DND-41 (cell line): Measurements from ENCODE around the gene OSBPL5.

ENCODE experiments used
- ATAC-seq: fragments of 200-7000 bp; cut with Tn5 transposase; 3 replicates; pipeline ENCODE4 v1.9.1; 2021; ENCODE audit warnings: low read depth; ENCODE audit not compliant: insufficient read depth
- DNase-seq: peaks from one replicate; pipeline ENCODE4 v3.0.0-alpha.2; 2020
- H2AFZ ChIP-seq: 2 replicates; pipeline ENCODE4 v1.6.0; 2012; ENCODE audit warnings: low read depth, low read length
- H3K27ac ChIP-seq: 2 replicates; pipeline ENCODE4 v1.5.1; 2012; ENCODE audit warnings: low read length, inconsistent platforms
- H3K27me3 ChIP-seq: fragments of 200-600 bp; sonication (generic); 2 replicates; pipeline ENCODE4 v1.6.0; 2012; ENCODE audit warnings: low read length, mild to moderate bottlenecking, inconsistent platforms; ENCODE audit not compliant: insufficient read depth, poor library complexity
- H3K36me3 ChIP-seq: 2 replicates; pipeline ENCODE4 v1.5.1; 2012; ENCODE audit warnings: low read length, inconsistent platforms; ENCODE audit not compliant: insufficient read depth
- H3K4me1 ChIP-seq: 2 replicates; pipeline ENCODE4 v1.5.1; 2012; ENCODE audit warnings: mild to moderate bottlenecking, low read length; ENCODE audit not compliant: insufficient read depth
- H3K4me2 ChIP-seq: 2 replicates; pipeline ENCODE4 v1.6.0; 2012; ENCODE audit warnings: mild to moderate bottlenecking, moderate library complexity, low read length, inconsistent platforms; ENCODE audit not compliant: insufficient read depth
- H3K4me3 ChIP-seq, 2 experiments: fragments of 200-600 bp in 1 of 2; shearing (Covaris generic) in 1 of 2; 2 replicates each; pipeline ENCODE4 v1.5.1; 2012 to 2016; ENCODE audit warnings: inconsistent platforms in 2 of 2, low read length in 2 of 2, mild to moderate bottlenecking in 2 of 2, low read depth in 1 of 2, moderate library complexity in 1 of 2
- H3K79me2 ChIP-seq: 2 replicates; pipeline ENCODE4 v1.6.0; 2012; ENCODE audit warnings: low read length, inconsistent platforms; ENCODE audit not compliant: insufficient read depth
- H3K9ac ChIP-seq: 2 replicates; pipeline ENCODE4 v1.6.0; 2012; ENCODE audit warnings: low read depth, mild to moderate bottlenecking, inconsistent platforms, low read length, moderate library complexity
- H3K9me3 ChIP-seq: 2 replicates; pipeline ENCODE4 v1.5.1; 2012; ENCODE audit warnings: low read length, moderate library complexity, mild to moderate bottlenecking, inconsistent platforms; ENCODE audit not compliant: insufficient read depth, severe bottlenecking
- H4K20me1 ChIP-seq: 2 replicates; pipeline ENCODE4 v1.6.0; 2012; ENCODE audit warnings: low read length; ENCODE audit not compliant: insufficient read depth
- EZH2 ChIP-seq: IDR thresholded peaks from 3 replicates; pipeline ENCODE4 v1.6.1; 2012; ENCODE audit warnings: borderline replicate concordance, low read depth, mild to moderate bottlenecking, moderate library complexity, low read length, inconsistent platforms; ENCODE audit not compliant: severe bottlenecking
- TF ChIP-seq, protein P1 (sequence below): IDR thresholded peaks from 2 replicates; pipeline ENCODE4 v1.5.1; 2012; ENCODE audit warnings: borderline replicate concordance, low read length, moderate library complexity, mild to moderate bottlenecking; ENCODE audit not compliant: poor library complexity, severe bottlenecking; ENCODE audit errors: extremely low read depth

The OSBPL5 gene

DNA sequence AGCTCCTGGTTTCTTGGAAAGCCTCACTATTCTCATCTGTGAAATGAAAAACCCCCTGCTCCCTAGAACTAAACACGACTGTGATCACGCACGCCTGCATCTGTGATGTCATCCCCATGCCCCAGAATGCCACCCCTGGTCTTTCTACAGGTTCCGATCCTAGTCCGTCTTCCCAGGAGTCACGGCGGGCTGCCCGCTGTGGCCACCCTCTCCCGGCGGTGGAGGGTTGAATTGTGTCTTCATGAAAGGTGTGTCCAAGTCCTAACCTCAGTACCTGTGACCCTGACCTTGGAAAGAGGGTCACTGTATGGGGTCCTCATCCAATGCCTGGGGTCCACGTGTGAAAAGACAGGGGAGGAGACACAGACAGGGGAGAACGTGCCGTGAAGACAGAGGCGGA is 14.4 kb downstream of the OSBPL5 start:
- Histone ChIP-seq H4K20me1 (peaks cover 98% of the 10 kb centered on the region), H3K27ac (0 out of 2 replicates have a peak overlapping the region, but pooled peaks have one; percentile 42), H3K36me3 (peaks cover 72% of the 10 kb centered on the region), H3K9me3 (no peaks in the 10 kb centered on the region), H2AFZ (no peak overlapping the region), H3K4me3 (no peak overlapping the region), H3K27me3 (no peaks in the 10 kb centered on the region), H3K4me2 (no peak overlapping the region), H3K9ac (no peak overlapping the region), H3K4me1 (no peaks in the 10 kb centered on the region), H3K79me2 (peaks cover 99% of the 10 kb centered on the region)
- no peak for TF ChIP-seq EZH2
- TF ChIP-seq, protein P1, sequence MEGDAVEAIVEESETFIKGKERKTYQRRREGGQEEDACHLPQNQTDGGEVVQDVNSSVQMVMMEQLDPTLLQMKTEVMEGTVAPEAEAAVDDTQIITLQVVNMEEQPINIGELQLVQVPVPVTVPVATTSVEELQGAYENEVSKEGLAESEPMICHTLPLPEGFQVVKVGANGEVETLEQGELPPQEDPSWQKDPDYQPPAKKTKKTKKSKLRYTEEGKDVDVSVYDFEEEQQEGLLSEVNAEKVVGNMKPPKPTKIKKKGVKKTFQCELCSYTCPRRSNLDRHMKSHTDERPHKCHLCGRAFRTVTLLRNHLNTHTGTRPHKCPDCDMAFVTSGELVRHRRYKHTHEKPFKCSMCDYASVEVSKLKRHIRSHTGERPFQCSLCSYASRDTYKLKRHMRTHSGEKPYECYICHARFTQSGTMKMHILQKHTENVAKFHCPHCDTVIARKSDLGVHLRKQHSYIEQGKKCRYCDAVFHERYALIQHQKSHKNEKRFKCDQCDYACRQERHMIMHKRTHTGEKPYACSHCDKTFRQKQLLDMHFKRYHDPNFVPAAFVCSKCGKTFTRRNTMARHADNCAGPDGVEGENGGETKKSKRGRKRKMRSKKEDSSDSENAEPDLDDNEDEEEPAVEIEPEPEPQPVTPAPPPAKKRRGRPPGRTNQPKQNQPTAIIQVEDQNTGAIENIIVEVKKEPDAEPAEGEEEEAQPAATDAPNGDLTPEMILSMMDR: no peak
- ATAC-seq: no peak
- no peak for DNase-seq

DNA sequence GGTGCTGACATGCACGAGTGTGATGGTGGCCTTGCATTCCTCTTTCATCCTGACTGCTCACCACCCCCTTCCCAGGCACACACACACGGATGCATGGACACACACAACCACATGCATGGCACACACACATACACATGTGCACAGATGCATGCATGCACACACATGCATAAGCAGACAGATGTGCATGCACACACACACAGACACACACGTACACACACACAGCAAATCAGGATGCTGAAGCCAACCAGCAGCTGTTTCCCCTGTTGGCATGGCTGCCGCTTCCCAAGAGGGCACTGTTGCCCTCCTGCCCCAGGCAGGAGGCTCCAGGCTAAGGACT is 15.3 kb downstream of the OSBPL5 start:
- no peak overlapping the region for H2AFZ ChIP-seq
- no peaks in the 10 kb centered on the region for H3K4me1 ChIP-seq
- DNase-seq (no peak), ATAC-seq (no peak)
- H3K9ac ChIP-seq: no peak overlapping the region
- H3K4me2 ChIP-seq: no peak overlapping the region
- H4K20me1 ChIP-seq: peaks cover 98% of the 10 kb centered on the region
- peaks cover 99% of the 10 kb centered on the region for H3K79me2 ChIP-seq
- TF ChIP-seq EZH2: no peak
- TF ChIP-seq, protein P1: peak; percentile 5
- no peak overlapping the region for H3K4me3 ChIP-seq
- H3K27ac ChIP-seq: no peak overlapping the region; the same call in 1 of the 2 replicates
- H3K9me3 ChIP-seq: no peaks in the 10 kb centered on the region
- no peaks in the 10 kb centered on the region for H3K27me3 ChIP-seq
- peaks cover 78% of the 10 kb centered on the region for H3K36me3 ChIP-seq

DNA sequence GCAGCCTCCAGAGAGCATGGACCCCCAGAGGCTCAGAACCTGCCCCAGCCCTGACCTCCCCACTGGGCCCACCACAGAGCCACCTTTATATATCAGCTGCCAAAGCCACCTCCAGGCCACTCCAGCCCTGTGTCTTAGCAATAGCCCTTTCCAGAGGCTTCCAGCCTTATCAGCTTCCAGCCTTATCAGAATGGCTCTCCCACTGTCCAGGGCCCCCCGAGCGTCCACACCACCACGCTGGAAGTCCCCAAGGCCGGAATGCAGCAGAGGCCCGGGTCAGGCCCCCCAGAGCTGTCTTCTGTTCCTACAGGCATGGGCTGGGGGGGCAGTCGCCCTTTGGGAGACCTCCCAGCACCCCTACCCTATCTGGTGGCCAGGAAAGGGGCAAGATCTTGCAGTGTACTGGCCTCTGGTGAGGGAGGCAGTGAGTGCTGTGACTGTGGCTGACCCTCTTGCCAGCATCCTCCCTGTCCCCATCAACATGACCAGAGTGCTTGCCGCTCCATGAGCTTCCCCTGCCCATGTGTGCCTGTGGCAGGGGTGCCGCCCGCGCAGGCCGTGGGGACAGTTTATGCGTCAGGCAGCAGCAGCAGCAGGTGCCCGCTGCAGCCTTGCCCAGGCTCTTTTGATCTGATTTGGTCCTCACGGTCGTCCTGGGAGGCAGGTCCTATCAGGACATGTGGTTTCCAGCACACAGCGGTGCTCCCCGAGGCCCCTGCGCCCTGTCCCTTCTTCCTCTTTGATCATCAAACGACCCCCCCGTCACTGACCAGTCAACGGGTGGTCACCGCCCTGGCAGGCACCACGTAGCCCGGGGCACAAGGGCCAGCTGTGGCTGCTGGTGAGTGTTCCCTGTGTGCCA is 15.9 kb downstream of the OSBPL5 start:
- H3K27ac ChIP-seq: no peak overlapping the region
- H3K4me3 ChIP-seq: no peak overlapping the region
- ATAC-seq (no peak), DNase-seq (no peak)
- peaks cover 100% of the 10 kb centered on the region for H3K79me2 ChIP-seq
- no peaks in the 10 kb centered on the region for H3K9me3 ChIP-seq
- peaks cover 82% of the 10 kb centered on the region for H3K36me3 ChIP-seq
- H3K4me1 ChIP-seq: no peaks in the 10 kb centered on the region
- no peak overlapping the region for H2AFZ ChIP-seq
- H3K9ac ChIP-seq: no peak overlapping the region
- H3K27me3 ChIP-seq: no peaks in the 10 kb centered on the region
- peaks cover 99% of the 10 kb centered on the region for H4K20me1 ChIP-seq
- TF ChIP-seq, protein P1: no peak
- no peak for TF ChIP-seq EZH2
- no peak overlapping the region for H3K4me2 ChIP-seq
